ENCODE results near the gene ZNF710. TPM values are rescaled to one million over a fixed set of nuclear protein-coding genes. Genes with fewer than 3 reads are reported as not detected.

The ZNF710 gene
- total and polyA plus RNA-seq, 2 of the 13 experiments (the other 11 are each of a cell fraction or from before 2014, with no cell fraction given), result 4.7 to 20.6 TPM

DNA sequence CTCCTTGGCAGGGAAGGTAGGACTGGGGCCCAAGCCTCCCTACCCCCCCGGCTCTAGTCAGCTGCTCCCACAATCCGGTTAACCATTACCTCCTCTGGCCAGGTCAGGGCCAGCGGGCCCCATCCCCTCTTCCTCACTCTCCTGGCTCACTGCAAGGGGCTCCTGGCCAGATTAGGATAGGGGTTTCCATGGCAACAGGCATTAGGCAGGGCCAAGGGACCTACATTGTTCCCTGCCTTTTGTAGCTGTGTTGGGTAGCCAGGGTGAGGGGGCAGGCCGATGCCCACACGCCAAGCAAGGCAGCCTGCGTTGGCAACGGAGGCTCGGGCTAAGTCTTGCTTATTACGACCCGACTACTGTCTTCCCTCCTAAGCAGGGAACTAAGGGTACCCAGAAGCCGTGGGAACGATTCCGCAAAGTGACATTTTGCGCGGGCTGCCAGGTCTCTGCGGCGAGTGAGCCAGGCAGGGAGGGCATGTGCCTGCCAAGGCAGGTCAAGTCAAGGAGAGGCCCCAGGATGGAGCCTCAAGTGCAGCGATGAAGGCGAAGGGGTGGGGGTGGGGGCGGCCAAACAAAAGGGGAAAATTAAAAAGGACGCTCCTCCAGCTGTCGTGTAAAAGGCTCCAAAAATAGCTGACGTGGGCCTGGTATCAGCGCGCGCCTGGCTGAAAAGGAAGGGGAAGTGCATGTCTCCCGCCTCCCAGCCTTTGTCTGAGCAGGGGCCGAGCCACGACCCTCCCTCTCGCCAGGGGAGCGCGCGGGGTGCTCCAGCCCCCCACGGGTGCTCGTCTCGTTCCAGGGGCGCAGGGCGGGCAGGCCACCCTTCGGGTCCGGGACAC lies 100.2 kb downstream of the ZNF710 start (continued):
- TF ChIP-seq, protein P1, sequence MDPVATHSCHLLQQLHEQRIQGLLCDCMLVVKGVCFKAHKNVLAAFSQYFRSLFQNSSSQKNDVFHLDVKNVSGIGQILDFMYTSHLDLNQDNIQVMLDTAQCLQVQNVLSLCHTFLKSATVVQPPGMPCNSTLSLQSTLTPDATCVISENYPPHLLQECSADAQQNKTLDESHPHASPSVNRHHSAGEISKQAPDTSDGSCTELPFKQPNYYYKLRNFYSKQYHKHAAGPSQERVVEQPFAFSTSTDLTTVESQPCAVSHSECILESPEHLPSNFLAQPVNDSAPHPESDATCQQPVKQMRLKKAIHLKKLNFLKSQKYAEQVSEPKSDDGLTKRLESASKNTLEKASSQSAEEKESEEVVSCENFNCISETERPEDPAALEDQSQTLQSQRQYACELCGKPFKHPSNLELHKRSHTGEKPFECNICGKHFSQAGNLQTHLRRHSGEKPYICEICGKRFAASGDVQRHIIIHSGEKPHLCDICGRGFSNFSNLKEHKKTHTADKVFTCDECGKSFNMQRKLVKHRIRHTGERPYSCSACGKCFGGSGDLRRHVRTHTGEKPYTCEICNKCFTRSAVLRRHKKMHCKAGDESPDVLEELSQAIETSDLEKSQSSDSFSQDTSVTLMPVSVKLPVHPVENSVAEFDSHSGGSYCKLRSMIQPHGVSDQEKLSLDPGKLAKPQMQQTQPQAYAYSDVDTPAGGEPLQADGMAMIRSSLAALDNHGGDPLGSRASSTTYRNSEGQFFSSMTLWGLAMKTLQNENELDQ (CRISPR knock-in tag; IDR thresholded peaks at IDR 0.05; ENCODE audit: borderline replicate concordance), result no peak
- TF ChIP-seq, protein P2, sequence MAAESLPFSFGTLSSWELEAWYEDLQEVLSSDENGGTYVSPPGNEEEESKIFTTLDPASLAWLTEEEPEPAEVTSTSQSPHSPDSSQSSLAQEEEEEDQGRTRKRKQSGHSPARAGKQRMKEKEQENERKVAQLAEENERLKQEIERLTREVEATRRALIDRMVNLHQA (CRISPR knock-in tag; IDR thresholded peaks at IDR 0.05), result no peak
- TF ChIP-seq SMYD3 (CRISPR knock-in tag; IDR thresholded peaks at IDR 0.05) (no peak), ATM (IDR thresholded peaks at IDR 0.05; ENCODE audit: borderline replicate concordance) (no peak)
- TF ChIP-seq, protein P3, sequence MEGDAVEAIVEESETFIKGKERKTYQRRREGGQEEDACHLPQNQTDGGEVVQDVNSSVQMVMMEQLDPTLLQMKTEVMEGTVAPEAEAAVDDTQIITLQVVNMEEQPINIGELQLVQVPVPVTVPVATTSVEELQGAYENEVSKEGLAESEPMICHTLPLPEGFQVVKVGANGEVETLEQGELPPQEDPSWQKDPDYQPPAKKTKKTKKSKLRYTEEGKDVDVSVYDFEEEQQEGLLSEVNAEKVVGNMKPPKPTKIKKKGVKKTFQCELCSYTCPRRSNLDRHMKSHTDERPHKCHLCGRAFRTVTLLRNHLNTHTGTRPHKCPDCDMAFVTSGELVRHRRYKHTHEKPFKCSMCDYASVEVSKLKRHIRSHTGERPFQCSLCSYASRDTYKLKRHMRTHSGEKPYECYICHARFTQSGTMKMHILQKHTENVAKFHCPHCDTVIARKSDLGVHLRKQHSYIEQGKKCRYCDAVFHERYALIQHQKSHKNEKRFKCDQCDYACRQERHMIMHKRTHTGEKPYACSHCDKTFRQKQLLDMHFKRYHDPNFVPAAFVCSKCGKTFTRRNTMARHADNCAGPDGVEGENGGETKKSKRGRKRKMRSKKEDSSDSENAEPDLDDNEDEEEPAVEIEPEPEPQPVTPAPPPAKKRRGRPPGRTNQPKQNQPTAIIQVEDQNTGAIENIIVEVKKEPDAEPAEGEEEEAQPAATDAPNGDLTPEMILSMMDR (CRISPR knock-in tag; IDR thresholded peaks at IDR 0.05), result no peak
- TF ChIP-seq, protein P4, sequence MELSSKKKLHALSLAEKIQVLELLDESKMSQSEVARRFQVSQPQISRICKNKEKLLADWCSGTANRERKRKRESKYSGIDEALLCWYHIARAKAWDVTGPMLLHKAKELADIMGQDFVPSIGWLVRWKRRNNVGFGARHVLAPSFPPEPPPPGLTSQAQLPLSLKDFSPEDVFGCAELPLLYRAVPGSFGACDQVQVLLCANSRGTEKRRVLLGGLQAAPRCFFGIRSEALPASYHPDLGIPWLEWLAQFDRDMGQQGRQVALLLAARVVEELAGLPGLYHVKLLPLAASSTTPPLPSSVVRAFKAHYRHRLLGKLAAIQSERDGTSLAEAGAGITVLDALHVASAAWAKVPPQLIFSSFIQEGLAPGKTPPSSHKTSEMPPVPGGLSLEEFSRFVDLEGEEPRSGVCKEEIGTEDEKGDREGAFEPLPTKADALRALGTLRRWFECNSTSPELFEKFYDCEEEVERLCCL (CRISPR knock-in tag; IDR thresholded peaks at IDR 0.05; ENCODE audit: borderline replicate concordance), result no peak
- TF ChIP-seq, protein P5, sequence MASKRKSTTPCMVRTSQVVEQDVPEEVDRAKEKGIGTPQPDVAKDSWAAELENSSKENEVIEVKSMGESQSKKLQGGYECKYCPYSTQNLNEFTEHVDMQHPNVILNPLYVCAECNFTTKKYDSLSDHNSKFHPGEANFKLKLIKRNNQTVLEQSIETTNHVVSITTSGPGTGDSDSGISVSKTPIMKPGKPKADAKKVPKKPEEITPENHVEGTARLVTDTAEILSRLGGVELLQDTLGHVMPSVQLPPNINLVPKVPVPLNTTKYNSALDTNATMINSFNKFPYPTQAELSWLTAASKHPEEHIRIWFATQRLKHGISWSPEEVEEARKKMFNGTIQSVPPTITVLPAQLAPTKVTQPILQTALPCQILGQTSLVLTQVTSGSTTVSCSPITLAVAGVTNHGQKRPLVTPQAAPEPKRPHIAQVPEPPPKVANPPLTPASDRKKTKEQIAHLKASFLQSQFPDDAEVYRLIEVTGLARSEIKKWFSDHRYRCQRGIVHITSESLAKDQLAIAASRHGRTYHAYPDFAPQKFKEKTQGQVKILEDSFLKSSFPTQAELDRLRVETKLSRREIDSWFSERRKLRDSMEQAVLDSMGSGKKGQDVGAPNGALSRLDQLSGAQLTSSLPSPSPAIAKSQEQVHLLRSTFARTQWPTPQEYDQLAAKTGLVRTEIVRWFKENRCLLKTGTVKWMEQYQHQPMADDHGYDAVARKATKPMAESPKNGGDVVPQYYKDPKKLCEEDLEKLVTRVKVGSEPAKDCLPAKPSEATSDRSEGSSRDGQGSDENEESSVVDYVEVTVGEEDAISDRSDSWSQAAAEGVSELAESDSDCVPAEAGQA (IDR thresholded peaks at IDR 0.05; ENCODE audit: low read depth), result no peak
- TF ChIP-seq, protein P5 (CRISPR knock-in tag; IDR thresholded peaks at IDR 0.05; ENCODE audit: borderline replicate concordance), result no peak
- TF ChIP-seq, protein P6, sequence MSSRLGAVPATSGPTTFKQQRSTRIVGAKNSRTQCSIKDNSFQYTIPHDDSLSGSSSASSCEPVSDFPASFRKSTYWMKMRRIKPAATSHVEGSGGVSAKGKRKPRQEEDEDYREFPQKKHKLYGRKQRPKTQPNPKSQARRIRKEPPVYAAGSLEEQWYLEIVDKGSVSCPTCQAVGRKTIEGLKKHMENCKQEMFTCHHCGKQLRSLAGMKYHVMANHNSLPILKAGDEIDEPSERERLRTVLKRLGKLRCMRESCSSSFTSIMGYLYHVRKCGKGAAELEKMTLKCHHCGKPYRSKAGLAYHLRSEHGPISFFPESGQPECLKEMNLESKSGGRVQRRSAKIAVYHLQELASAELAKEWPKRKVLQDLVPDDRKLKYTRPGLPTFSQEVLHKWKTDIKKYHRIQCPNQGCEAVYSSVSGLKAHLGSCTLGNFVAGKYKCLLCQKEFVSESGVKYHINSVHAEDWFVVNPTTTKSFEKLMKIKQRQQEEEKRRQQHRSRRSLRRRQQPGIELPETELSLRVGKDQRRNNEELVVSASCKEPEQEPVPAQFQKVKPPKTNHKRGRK (CRISPR knock-in tag; IDR thresholded peaks at IDR 0.05), result no peak
- TF ChIP-seq, protein P7, sequence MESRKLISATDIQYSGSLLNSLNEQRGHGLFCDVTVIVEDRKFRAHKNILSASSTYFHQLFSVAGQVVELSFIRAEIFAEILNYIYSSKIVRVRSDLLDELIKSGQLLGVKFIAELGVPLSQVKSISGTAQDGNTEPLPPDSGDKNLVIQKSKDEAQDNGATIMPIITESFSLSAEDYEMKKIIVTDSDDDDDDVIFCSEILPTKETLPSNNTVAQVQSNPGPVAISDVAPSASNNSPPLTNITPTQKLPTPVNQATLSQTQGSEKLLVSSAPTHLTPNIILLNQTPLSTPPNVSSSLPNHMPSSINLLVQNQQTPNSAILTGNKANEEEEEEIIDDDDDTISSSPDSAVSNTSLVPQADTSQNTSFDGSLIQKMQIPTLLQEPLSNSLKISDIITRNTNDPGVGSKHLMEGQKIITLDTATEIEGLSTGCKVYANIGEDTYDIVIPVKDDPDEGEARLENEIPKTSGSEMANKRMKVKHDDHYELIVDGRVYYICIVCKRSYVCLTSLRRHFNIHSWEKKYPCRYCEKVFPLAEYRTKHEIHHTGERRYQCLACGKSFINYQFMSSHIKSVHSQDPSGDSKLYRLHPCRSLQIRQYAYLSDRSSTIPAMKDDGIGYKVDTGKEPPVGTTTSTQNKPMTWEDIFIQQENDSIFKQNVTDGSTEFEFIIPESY (CRISPR knock-in tag; IDR thresholded peaks at IDR 0.05), result no peak

Measured in HepG2 (cell line).